HG03025 (cell line): ENCODE data around the gene PLEK.
"Not testable (repeated sequence)": the region's sequence is repeated elsewhere in the genome, so short reads cannot be mapped to it uniquely, and the experiment has no call there.

Experiments used
- ATAC-seq: cut with Tn5 transposase; IDR thresholded peaks from one replicate; pipeline ENCODE4 v1.9.1; 2021; ENCODE audit warnings: mild to moderate bottlenecking, moderate library complexity; ENCODE audit not compliant: unreplicated experiment, low FRiP score

Gene PLEK

DNA sequence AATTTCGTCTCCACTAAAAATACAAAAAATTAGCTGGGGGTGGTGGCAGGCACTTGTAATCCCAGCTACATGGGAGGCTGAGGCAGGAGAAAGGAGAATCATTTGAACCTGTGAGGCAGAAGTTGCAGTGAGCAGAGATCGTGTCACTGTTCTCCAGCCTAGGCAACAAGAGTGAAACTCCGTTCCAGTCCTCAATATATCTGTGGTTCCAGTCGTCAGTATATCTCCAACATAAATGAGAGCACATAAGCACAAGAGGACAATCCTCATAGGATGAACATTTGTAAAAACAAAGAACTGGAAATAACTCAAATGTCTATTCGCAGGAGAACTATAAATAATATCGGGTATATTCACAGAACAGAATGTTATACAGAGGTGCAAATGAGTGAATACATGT lies 13.1 kb upstream of the PLEK start:
- no peak for ATAC-seq

DNA sequence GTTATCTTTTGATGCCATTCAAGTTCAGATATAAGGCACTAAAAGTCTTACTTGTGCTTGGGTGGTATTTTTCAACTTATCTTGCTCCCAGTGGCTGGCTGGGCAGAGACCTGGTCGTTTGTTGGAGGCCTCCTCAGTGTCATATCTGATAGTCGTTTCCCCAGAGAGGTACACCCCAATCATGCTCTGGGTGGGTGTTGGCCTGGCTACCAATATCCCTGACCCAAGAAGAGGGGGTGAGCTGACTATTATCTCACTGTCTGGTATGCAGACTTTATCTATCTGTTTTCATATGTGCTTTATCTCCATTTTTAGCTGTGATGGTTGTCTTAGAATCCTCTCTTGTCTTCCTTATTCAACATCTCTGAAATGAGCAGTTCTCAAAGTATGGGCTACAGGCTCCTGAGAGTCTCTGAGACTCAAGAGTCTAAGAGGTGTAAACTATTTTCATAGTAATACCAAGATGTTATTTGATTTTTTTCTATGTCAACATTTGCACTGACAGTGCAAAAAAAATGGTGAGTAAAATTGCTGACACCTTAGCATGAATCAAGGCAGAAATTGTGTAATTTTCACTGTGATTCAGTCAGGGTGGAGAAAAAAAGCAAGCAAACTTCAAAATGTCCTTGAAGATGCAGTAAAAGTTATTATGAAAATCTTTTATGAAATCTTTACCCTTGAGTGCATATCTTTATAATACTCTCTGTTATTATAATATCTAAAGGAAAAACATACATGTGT lies 12.3 kb upstream of the PLEK start:
- no peak for ATAC-seq

DNA sequence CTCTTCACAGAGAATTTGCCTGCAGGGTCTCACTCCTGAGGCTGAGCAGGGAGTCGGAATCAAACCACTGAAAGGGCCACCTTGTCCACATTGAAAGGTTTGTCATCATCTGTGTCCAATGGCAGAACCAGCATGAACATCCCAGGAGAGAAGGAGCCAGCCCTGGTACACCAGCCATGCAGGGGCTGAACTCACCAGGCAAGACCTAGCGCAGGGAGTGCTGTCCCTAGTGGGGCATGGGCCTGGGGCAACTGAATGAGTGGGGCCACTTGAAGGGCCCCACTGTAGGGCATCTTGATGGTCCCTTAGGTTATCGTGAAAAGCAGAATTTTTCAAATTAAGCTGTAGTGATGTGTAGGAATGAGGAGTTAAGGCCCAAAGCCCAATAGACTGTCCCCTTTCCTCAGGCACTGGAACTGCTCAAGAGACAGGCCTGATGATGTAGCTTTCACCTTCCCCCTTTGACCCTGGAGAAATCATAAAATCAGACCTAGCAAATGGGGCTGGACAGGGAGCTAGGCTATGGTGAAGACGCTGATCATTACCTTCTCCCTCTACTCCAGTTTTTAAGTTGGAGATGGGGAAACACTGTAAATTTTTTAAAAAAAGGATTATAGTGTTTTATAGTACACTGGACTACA lies 8.4 kb upstream of the PLEK start:
- ATAC-seq, result no peak

DNA sequence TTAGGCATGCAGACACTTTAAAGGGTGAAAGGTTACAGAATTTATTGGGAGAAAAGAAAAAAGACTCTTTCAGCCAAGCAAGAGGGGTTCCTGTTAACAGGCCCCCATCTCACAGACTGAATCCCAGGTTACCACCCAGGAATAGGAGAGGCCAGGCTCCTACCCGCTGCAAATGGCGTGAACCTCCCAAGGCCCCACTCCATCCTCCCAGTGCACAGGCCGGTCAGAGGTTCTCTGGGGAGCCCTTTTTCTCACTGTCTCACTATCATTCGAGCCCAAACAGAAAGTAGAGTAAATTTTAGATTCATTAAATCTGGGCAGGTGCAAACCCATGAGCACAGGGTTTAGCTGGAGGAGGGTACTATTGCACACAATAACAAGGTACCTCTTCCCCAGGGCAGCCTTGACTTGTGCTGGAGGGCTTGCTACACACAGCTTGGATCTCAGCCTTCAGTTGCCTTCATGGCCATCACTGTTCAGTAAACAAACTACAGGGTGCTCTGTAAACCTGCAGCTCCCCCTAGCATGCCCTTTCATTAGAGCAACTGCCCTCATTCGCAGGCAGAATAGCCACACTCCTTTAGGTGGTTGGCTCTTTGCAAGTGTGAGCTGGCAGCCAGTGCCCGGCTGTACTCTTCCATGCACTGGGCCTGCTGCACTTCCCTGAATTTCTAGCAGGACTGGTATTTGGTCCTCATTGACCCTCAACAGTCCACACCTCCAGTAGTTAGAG lies 7.3 kb upstream of the PLEK start:
- ATAC-seq, result no peak

DNA sequence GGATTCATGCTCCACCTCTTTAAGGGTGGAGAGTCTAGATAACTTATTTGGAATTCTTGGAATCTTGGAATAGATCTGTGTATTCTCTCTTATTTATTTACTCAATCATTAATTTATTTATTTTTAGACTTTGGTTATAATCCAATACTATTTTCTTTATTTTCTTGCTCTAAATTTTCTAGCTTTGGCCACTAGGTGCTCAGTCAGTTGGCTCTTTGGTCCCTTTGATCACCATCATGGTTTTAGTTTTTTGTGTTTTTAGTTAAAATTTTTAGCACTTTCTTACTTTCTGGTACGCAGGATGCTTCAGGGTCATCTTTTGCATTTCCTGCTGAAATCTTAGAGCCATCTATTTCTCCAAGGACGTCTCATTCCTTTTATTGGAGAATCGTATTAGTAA lies 5.2 kb upstream of the PLEK start:
- no peak for ATAC-seq

DNA sequence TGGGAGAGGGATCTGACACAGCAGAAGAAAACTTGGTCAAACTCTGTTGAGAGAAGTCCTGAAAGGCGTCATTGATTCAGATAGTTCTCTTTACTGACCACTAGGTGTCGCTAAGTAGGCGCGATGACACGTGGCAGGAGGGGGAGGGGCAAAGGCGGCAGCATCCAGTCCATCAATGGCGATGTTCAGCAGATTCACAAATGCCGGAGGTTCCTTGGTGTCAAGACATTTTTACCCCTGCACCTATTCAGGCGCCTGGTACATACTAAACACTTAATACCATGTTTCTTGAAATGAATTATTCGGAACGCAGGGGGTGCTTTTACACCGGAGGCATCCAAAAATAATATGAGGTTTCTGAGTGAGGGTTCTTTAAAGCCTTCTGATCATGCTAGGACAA lies 3.0 kb upstream of the PLEK start:
- ATAC-seq, result peak; percentile 40

DNA sequence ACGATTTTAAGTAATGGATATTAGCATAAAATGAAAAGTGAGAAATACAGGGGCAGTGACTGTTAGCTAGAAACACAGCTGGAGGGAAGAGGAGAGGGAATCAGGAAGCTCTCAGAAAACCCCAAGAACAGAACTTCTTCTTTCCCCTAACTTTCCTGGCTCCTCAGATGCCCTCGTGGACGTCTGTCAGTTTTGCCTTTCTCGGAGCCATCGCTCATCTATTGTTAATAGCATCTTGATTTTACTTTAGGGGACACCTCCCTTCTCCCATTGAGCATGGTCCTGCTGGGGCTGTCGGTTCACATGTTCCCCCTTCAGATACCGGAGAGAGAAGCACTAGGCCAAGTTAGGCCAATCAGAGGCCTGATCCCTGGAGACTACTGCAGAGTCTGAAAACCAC lies 2.3 kb upstream of the PLEK start:
- ATAC-seq, result no peak

DNA sequence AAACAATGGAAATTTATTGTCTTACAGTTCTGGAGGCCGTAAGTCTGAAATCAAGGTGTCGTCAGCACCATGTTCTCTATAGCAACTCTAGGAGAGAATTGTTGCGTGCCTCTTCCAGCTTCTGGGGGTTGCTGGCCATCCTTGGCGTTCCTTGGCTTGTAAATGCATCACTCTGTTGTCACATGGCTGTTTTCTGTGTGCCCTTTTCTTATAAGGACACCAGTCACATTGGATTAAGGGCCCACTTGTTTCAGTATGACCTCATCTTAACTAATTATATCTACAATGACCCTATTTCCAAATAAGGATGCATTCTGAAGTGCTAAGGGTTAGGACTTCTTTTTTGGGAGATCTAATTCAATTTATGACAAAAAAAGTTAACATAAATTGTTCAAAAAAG lies 1.4 kb upstream of the PLEK start:
- no peak for ATAC-seq

DNA sequence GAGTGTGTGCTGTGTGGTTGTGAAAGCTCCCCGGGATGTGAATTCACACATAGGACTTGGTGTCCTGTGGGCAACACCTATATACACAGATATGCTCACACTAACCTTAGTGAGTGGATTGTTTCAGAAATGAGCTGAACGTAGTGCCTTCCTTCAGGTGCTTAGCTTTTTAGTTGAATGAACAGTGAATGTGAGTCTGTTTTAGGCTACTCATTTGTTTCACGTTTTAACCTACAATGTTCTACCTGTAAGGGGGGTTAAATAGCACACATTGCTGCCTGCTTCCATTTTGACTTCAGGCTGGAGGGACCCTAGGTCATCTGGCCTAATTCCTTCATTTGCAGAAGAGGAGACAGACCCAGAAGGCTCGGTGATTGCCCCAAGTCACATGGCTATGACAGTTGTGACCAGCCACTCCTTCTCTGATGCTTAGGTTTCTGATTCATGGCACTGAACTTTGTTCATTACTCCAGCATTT lies 1.0 kb downstream of the PLEK start:
- no peak for ATAC-seq

DNA sequence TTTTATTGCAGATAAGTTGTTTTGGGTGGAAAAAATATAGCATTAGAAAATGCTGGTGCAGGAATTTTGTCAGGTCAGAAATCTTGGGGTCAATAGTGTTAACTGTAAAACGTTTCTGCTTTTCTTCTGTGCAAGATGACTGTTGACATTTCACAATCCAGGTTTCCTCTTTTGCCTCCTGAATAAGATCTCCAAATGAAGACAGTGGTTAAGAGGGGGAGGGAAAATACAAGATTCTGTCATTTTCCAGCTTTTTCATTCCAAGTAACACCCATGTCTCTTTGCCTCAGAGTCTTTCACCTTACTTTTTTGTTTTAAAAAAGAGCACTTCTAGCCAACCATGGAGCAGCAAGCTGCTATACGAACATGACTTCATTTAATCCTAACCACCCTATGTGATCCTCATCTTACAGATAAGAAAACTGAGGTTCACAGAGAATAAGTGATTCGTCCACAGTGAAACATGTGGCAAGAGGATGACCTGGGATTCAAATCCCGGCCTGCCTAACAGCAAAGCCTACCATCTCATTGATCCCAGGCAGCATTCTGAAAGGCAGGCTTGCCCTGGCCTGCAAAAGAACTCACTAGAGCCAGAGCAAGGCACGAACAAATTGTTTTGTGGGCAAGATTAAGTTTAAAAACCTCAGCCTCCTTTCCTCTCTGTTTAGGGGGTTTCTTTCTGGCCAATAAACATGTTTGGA lies 3.0 kb downstream of the PLEK start:
- no peak for ATAC-seq

DNA sequence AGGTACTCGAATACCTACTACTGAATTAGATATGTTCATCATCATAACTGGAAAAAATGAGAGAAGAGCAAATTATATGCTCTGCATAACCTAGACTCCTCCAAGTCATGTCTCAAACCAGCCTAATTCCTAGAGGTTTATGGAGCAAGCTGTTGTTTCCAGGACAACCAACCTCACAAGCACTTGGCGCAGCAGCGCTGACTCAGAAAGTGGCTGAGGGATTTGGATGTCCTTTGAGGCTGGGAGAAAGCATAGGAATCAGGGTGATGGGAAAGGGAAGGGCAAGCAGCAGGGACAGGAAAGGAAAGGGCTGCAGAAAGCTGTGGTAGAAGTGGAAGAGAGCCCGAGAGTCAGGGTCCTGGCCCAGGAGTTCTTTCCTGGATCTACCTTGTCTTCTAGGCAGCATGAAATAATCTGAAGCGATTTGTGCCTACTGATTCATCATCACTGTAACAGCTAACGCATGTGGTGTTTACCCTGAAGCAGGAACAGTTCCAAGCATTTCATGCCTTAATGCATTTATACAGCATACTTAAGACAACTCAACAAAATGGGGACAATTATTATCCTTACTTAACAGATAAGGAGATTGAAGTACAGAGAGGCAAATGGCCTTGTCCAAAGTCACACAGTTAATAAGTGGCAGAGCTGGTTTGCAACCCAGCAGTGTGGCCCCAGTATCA lies 3.7 kb downstream of the PLEK start:
- no peak for ATAC-seq

DNA sequence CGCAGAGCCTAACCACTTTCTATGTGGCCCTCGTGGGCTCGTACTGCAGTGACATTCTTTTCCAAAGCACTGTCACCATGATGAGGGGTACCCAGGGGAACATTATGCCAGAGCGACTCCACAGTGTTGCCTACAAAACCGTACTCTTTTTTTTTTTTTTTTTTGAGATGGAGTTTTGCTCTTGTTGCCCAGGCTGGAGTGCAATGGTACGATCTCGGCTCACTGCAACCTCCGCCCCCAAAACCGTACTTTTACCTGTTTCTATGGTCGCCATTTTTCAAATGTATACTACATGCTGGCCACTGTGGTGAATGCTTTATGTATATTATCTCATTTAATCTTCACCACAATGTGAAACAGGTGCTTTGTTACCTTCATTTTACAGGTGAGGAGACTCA lies 4.3 kb downstream of the PLEK start:
- ATAC-seq, result no peak

DNA sequence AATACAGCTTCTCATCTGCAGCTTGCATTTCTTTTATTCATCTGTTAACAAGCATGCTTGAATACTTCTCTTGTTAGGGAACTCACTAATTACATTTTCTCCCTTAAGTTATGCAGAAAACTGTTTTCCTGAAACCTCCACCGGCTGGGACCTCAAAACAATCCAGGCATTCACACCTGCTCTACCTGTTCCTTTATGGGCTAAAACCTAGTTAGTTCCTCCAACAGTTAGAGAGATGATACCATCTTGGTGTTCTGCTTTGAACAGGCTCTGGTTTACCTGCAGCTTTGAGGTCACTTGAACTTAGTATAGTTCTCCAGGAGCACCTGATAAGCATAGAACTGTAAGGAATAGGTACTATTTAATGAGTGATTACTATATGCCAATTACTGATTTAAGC lies 6.1 kb downstream of the PLEK start:
- ATAC-seq, result no peak

DNA sequence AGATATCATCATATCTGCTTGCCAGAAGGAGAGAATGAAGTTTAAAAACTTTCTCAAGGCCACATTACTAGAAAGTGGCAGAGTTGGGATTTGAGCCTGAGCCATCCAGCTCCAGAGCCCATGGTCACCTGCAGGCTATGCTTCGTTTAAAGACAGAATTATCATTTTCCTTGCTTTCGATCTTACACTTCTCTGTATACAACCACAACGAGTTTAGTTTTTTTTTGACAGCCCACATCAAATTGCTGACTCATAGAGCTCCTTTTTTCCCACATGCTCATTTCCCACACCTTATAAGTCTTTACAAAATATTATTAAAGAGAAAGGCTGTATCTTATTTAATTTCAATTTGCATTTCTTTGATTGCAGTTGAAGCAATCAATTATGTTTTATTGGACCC lies 6.5 kb downstream of the PLEK start:
- no peak for ATAC-seq

DNA sequence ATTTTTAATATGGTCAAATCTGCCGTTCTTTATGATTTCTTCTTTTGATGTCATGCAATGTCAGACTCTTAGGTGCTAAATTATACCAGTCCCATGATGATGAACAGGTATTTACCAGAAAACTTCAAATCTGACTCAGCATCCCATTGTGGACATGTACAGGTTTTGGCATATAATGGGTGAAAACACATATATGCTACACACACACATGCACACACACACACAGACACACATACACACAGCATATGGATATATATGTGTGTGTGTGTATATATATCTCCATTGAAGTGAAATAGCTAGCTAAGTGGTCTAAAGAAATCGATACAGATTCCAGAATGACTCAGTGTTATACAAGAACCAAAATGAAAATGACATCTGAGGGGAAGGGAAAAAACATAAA lies 7.4 kb downstream of the PLEK start:
- no peak for ATAC-seq

DNA sequence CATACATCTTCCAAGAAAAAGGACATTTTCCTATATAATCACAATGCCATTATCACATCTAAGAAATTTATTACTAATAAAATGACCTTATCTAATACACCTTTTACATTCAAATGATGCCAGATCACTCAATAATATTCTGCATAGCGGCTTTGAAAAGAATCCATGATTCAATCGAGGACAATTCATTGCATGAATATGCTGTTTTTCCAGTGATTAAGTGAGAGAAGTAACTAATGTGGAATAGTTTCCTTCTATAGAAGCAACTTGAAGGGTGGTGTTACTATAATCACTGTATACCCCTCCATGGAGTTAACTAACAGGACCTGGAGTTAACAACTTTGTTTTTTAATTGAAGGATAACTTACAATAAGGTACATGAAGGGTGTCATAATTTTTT lies 9.1 kb downstream of the PLEK start:
- ATAC-seq, result no peak

DNA sequence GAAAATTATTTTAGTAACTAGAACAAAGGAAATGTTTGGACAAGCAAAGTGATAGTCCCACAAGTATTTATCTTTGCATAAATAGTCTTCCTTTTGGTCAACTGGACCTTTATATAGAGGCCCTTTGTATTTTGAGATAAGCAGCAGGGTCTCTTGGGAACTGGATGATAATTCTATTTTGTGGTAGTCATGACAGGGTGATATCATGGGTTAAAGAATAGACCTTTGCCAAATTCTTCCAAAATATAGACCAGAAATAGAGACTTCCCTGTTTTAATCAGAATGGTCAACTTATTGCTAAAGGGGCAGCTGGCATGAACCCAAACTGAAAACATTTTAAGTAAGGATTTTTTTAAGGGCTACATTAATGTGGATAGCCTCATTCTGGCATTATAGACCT lies 10.5 kb downstream of the PLEK start:
- no peak for ATAC-seq

DNA sequence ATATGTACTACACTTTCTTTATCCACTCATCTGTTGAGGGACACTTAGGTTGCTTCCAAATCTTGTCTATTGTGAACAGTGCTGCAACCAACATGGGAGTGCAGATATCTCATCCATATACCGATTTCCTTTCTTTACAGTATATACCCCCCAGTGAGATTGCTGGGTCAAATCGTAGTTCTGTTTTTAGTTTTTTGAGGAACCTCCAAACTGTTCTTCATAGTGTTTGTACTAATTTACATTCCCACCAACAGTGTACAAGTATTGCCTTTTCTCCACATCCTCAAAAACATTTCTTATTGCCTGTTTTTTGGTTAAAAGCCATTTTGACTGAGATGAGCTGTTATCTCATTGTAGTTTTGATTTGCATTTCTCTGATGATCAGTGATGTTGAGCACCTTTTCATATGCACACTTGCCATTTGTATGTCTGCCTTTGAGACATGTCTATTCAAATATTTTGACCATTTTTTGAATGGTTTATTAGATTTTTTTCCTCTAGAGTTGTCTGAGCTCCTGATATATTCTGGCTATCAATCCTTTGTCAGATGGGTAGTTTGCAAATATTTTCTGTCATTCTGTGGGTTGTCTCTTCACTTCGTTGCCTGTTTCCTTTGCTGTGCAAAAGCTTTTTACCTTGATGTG lies 12.2 kb downstream of the PLEK start:
- peak; percentile 37 for ATAC-seq

DNA sequence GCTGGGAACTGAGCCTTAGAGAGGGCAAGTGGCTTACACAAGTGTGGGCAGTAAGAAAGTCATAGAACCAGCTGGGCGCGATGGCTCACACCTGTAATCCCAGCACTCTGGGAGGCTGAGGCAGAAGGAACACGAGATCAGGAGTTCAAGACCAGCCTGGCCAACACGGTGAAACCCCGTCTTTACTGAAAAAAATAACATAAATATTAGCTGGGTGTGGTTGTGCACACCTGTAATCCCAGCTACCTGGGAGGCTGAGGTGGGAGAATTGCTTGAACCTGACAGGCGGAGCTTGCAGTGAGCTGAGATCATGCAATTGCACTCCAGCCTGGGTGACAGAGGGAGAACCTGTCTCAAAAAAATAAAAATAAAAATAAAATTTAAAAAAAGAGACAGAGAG lies 13.7 kb downstream of the PLEK start:
- not testable (repeated sequence) for ATAC-seq

DNA sequence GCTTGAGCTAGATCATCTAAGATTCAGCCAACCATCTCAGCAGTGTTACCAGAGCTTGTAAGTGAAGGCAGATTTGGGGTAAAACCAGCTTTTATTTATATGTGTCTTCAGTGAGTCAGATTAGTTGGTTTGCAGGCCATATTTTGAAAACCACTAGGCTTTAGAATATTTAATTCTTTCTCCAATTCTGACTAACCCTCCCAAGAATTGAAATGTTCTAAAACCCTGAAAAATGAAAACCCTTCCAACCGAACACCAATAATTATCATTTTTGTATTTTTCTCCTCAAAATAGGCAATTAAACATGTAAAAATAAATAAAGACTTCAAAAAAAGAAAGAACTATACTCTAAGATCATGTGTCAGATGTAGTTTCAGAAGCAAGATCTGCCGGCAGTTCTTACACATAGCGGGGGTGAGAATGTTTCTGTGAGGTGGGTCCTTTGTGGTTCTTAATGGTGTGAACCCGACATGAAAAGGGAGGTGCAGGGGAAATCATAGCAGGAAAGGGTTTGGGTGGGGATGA lies 14.2 kb downstream of the PLEK start:
- ATAC-seq, result no peak
